Thyroid gland (tissue), 4 donors: ENCODE data around the gene SYCP1. TPM values are rescaled to one million over a fixed set of nuclear protein-coding genes. Genes with fewer than 3 reads are reported as not detected.
"Not testable (repeated sequence)": the region's sequence is repeated elsewhere in the genome, so short reads cannot be mapped to it uniquely, and the experiment has no call there.

ENCODE experiments used
- DNase-seq, 2 donors: peaks; one replicate each; pipeline ENCODE4 v3.0.0-alpha.2; 2019
- H3K27ac ChIP-seq, 3 donors: fragments of 200-600 bp; sonication (generic); 1 replicate in 2 of 3; 2 replicates in 1 of 3; pipeline ENCODE4 v1.5.1; 2016 to 2019; ENCODE audit warnings: mild to moderate bottlenecking in 1 of 3, moderate library complexity in 1 of 3
- H3K27me3 ChIP-seq: fragments of 200-600 bp; sonication (generic); one replicate; pipeline ENCODE4 v1.5.1; 2019
- H3K36me3 ChIP-seq, 2 donors: fragments of 200-600 bp; sonication (generic); one replicate each; pipeline ENCODE4 v1.5.1; 2016 to 2019
- H3K4me1 ChIP-seq, 2 donors: fragments of 200-600 bp; sonication (generic); one replicate each; pipeline ENCODE4 v1.5.1; 2017 to 2019
- H3K4me3 ChIP-seq, 3 donors: fragments of 200-600 bp; sonication (generic); replicated peaks in 1 of 3; 1 replicate in 2 of 3; 2 replicates in 1 of 3; pipeline ENCODE4 v1.5.1; 2016; ENCODE audit warnings: mild to moderate bottlenecking in 1 of 3
- H3K9me3 ChIP-seq: fragments of 200-600 bp; sonication (generic); one replicate; pipeline ENCODE4 v1.5.1; 2017
- CTCF ChIP-seq, 6 experiments: fragments of 200-600 bp in 3 of 6; fragments of 450-650 bp in 3 of 6; sonication (generic) in 3 of 6; IDR thresholded peaks; one replicate each; pipeline ENCODE4 v1.5.1; 2016 to 2019; ENCODE audit warnings: antibody characterized with exemption in 6 of 6, mild to moderate bottlenecking in 2 of 6, inconsistent platforms in 1 of 6, moderate library complexity in 1 of 6
- POLR2A ChIP-seq, 2 donors: fragments of 450-650 bp; IDR thresholded peaks; one replicate each; pipeline ENCODE4 v1.6.1; 2017; ENCODE audit warnings: antibody characterized with exemption in 2 of 2, mild to moderate bottlenecking in 2 of 2, moderate library complexity in 1 of 2
- WGBS, 2 donors: methylation state at CpG; one replicate each; pipeline ENCODE4 v1.1.5; 2017; 5-methylcytosine and 5-hydroxymethylcytosine counted together
- intact Hi-C: fragments of 100-400 bp; cut with DNase I; formaldehyde crosslinking; loops from one replicate; pipeline ENCODE4 v1.15.1; 2023
- total RNA-seq, 4 donors: library from RNA; depleted of rRNA; stranded (reverse); fragments of >200 nt; gene quantifications; one replicate each; pipeline ENCODE4 v1.2.3, GENCODE V29; 2016

Gene SYCP1
- total RNA-seq, 4 donors from 2014 or later = 0.13 TPM; not detected in 3

GRCh38 chr1:114903480-114903879, 48.8 kb downstream of the SYCP1 start:
- WGBS, 2 donors = 79 to 81% methylated on average over 1 of the region's 1 CpG
- Histone ChIP-seq H3K27ac (no peak overlapping the region), H3K4me1 (no peaks in the 10 kb centered on the region), H3K27me3 (no peaks in the 10 kb centered on the region), H3K9me3 (no peaks in the 10 kb centered on the region), H3K4me3 (no peak overlapping the region), H3K36me3 (no peaks in the 10 kb centered on the region)
- intact Hi-C loops = no loop called here
- TF ChIP-seq POLR2A (IDR thresholded peaks at IDR 0.05) (no peak), CTCF (IDR thresholded peaks at IDR 0.05) (no peak)
- no peak for DNase-seq

- H3K36me3 ChIP-seq, H3K9me3 ChIP-seq, H3K27me3 ChIP-seq, H3K27ac ChIP-seq, intact Hi-C loops, H3K4me1 ChIP-seq, H3K4me3 ChIP-seq, DNase-seq: not testable (repeated sequence)
- WGBS, 2 donors = 39 to 59% methylated on average over 4 of the region's 4 CpGs
Measured at GRCh38 chr1:114915720-114916119, 61.1 kb downstream of the SYCP1 start.

- Histone ChIP-seq H3K27me3 (no peaks in the 10 kb centered on the region), H3K36me3 (no peaks in the 10 kb centered on the region), H3K9me3 (no peaks in the 10 kb centered on the region), H3K4me3 (no peak overlapping the region), H3K27ac (no peak overlapping the region), H3K4me1 (no peaks in the 10 kb centered on the region)
- no peak for DNase-seq
- TF ChIP-seq CTCF (IDR thresholded peaks at IDR 0.05) (no peak), POLR2A (IDR thresholded peaks at IDR 0.05) (no peak)
- intact Hi-C loops = no loop called here
Measured at GRCh38 chr1:114926607-114927006, 71.9 kb downstream of the SYCP1 start.

GRCh38 chr1:114927401-114927800, 72.7 kb downstream of the SYCP1 start:
- WGBS, 2 donors = 76 to 87% methylated on average over 1 of the region's 1 CpG
- Histone ChIP-seq H3K36me3 (no peaks in the 10 kb centered on the region), H3K4me3 (no peak overlapping the region), H3K27ac (no peak overlapping the region), H3K9me3 (no peaks in the 10 kb centered on the region), H3K4me1 (no peaks in the 10 kb centered on the region), H3K27me3 (no peaks in the 10 kb centered on the region)
- intact Hi-C loops = no loop called here
- TF ChIP-seq POLR2A (IDR thresholded peaks at IDR 0.05) = no peak
- no peak for TF ChIP-seq CTCF (IDR thresholded peaks at IDR 0.05)
- DNase-seq = no peak

GRCh38 chr1:114956570-114956969, 101.9 kb downstream of the SYCP1 start:
- intact Hi-C loops = no loop called here
- 75 to 90% methylated on average over 1 of the region's 1 CpG for WGBS, 2 donors
- Histone ChIP-seq H3K4me3 (no peak overlapping the region), H3K27me3 (no peaks in the 10 kb centered on the region), H3K4me1 (no peaks in the 10 kb centered on the region), H3K36me3 (no peaks in the 10 kb centered on the region), H3K27ac (no peak overlapping the region), H3K9me3 (no peaks in the 10 kb centered on the region)
- no peak for TF ChIP-seq CTCF (IDR thresholded peaks at IDR 0.05)
- TF ChIP-seq POLR2A (IDR thresholded peaks at IDR 0.05) = no peak
- no peak for DNase-seq

GRCh38 chr1:114959423-114959822, 104.8 kb downstream of the SYCP1 start:
- intact Hi-C loops = no loop called here
- no peak for DNase-seq
- Histone ChIP-seq H3K9me3 (no peaks in the 10 kb centered on the region), H3K4me1 (no peaks in the 10 kb centered on the region), H3K4me3 (no peak overlapping the region), H3K27ac (no peak overlapping the region), H3K36me3 (no peaks in the 10 kb centered on the region), H3K27me3 (no peaks in the 10 kb centered on the region)
- TF ChIP-seq CTCF (IDR thresholded peaks at IDR 0.05) (no peak), POLR2A (IDR thresholded peaks at IDR 0.05) (no peak)
